Calu3 (cell line): Measurements from ENCODE around the gene SBF2. TPM values are rescaled to one million over a fixed set of nuclear protein-coding genes. Genes with fewer than 3 reads are reported as not detected.
A peak's percentile ranks its signal among the peaks of the same experiment; 100 is the strongest.

Source experiments
- BruUV-seq: library from RNA; stranded (reverse); fragments of 400-500 nt; replicated peaks from 2 replicates; lab custom pipeline; 2021; lab: Mats Ljungman, UMichigan
- CTCF ChIA-PET: fragments of 300-600 bp; sonication (Branson Sonifier 250); formaldehyde crosslinking; loops from one replicate; lab custom pipeline; 2022; ENCODE audit warnings: antibody characterized with exemption; lab: Charles Lee
- DNase-seq: peaks from one replicate; pipeline ENCODE4 v3.0.0; 2022
- H3K27ac Mint-ChIP-seq: one replicate; pipeline ENCODE4 v1.8.0; 2022; ENCODE audit warnings: mixed read lengths; ENCODE audit not compliant: unreplicated experiment
- H3K27me3 Mint-ChIP-seq: one replicate; pipeline ENCODE4 v1.8.0; 2022; ENCODE audit warnings: mixed read lengths; ENCODE audit not compliant: unreplicated experiment
- H3K36me3 Mint-ChIP-seq: one replicate; pipeline ENCODE4 v1.8.0; 2022; ENCODE audit warnings: mild to moderate bottlenecking, moderate library complexity, mixed read lengths; ENCODE audit not compliant: insufficient read depth, unreplicated experiment
- H3K4me1 Mint-ChIP-seq: one replicate; pipeline ENCODE4 v1.8.0; 2022; ENCODE audit warnings: mild to moderate bottlenecking, low read depth, mixed read lengths; ENCODE audit not compliant: unreplicated experiment
- H3K4me3 Mint-ChIP-seq: one replicate; pipeline ENCODE4 v1.8.0; 2022; ENCODE audit warnings: mild to moderate bottlenecking, low read depth, moderate library complexity, mixed read lengths; ENCODE audit not compliant: unreplicated experiment
- H3K9me3 Mint-ChIP-seq: one replicate; pipeline ENCODE4 v1.8.0; 2022; ENCODE audit warnings: low read depth, mixed read lengths; ENCODE audit not compliant: unreplicated experiment
- intact Hi-C: fragments of 100-400 bp; cut with micrococcal nuclease; formaldehyde crosslinking; loops from one replicate; pipeline ENCODE4 v1.10.0; 2022; ENCODE audit not compliant: unreplicated experiment
- total RNA-seq: library from RNA; stranded (reverse); gene quantifications from 2 replicates; pipeline ENCODE4 v1.2.3, GENCODE V29; 2022
- TF ChIP-seq, protein P1 (sequence below): fragments of 200-600 bp; IDR thresholded peaks from one replicate; pipeline ENCODE4 v1.8.0; 2022; ENCODE audit warnings: antibody characterized with exemption; ENCODE audit not compliant: unreplicated experiment

Gene SBF2
- total RNA-seq, 1 experiment from 2014 or later: 39.0 TPM

- Mint-ChIP-seq H3K36me3 (peaks cover 6% of the 10 kb centered on the region), H3K4me3 (no peak overlapping the region), H3K27me3 (peaks cover 8% of the 10 kb centered on the region), H3K4me1 (peaks cover 27% of the 10 kb centered on the region), H3K9me3 (no peaks in the 10 kb centered on the region), H3K27ac (no peak overlapping the region)
- TF ChIP-seq, protein P1, sequence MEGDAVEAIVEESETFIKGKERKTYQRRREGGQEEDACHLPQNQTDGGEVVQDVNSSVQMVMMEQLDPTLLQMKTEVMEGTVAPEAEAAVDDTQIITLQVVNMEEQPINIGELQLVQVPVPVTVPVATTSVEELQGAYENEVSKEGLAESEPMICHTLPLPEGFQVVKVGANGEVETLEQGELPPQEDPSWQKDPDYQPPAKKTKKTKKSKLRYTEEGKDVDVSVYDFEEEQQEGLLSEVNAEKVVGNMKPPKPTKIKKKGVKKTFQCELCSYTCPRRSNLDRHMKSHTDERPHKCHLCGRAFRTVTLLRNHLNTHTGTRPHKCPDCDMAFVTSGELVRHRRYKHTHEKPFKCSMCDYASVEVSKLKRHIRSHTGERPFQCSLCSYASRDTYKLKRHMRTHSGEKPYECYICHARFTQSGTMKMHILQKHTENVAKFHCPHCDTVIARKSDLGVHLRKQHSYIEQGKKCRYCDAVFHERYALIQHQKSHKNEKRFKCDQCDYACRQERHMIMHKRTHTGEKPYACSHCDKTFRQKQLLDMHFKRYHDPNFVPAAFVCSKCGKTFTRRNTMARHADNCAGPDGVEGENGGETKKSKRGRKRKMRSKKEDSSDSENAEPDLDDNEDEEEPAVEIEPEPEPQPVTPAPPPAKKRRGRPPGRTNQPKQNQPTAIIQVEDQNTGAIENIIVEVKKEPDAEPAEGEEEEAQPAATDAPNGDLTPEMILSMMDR: no peak
- DNase-seq: peak; percentile 45
- intact Hi-C loops: loop anchor here (5.0 to 10.0 kb wide), 3 partner anchors 41 to 701 kb away; no protein-coding TSS in a partner anchor
- CTCF ChIA-PET: interaction anchor here (0.6 to 1.4 kb wide), 2 partner anchors 34 to 40 kb away, joined by 4 to 5 read pairs; no protein-coding TSS in a partner anchor
- BruUV-seq: no TSS peak
Observed at GRCh38 chr11:10326012-10326964, 32.3 kb upstream of the SBF2 start.

DNA sequence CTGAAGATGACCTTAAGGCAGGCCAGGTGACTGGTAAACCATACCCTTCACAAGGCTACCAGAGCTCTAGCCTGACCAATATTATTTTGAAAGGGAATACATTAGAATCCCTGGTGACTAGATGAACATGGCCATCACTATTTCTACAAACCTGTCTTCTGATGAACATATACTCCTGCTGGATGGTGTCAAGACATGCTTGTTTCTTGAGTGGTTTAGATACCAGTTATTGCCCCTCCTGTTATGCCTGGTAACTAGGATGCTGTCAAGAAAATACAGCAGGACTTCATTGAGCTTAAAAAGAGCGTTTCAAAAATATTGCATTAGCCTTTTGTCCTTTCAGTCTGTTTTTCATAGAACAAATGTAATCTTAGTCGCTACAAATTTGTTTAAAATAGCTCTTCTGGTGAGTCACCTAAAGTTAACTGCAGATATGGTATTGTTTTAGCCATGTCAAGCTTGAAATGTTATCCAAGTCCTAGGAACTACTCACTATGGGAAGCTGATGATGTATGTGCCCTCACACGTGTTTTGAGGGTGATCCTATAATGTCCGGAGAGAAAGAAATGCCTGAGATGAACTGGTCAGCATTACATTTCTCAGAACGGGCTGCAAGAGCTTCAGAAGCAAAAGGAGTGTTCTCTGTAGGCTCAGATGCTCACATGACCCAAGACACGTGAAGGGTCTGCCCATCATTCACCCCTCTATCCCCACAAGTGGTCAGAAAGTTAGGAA, 31.4 kb upstream of the SBF2 start:
- intact Hi-C loops: loop anchor here (5.0 to 10.0 kb wide), 3 partner anchors 42 to 701 kb away; no protein-coding TSS in a partner anchor
- TF ChIP-seq, protein P1: no peak
- CTCF ChIA-PET: interaction anchor here (0.6 to 1.0 kb wide), 2 partner anchors 22 to 35 kb away, joined by 3 to 5 read pairs; no protein-coding TSS in a partner anchor
- H3K27me3 Mint-ChIP-seq: peaks cover 8% of the 10 kb centered on the region
- no peak overlapping the region for H3K4me3 Mint-ChIP-seq
- no peak overlapping the region for H3K27ac Mint-ChIP-seq
- H3K4me1 Mint-ChIP-seq: peaks cover 27% of the 10 kb centered on the region
- no peaks in the 10 kb centered on the region for H3K9me3 Mint-ChIP-seq
- DNase-seq: no peak
- no TSS peak for BruUV-seq
- H3K36me3 Mint-ChIP-seq: peaks cover 6% of the 10 kb centered on the region

GRCh38 chr11:10324474-10324873, 30.5 kb upstream of the SBF2 start:
- intact Hi-C loops: loop anchor here (5.0 to 10.0 kb wide), 4 partner anchors 117 to 700 kb away; no protein-coding TSS in a partner anchor

More at GRCh38 chr11:10324474-10324873, 30.5 kb upstream of the SBF2 start:
- peaks cover 27% of the 10 kb centered on the region for H3K4me1 Mint-ChIP-seq
- H3K36me3 Mint-ChIP-seq: peaks cover 6% of the 10 kb centered on the region
- H3K27ac Mint-ChIP-seq: no peak overlapping the region
- no peak for DNase-seq
- H3K4me3 Mint-ChIP-seq: no peak overlapping the region
- H3K27me3 Mint-ChIP-seq: peaks cover 8% of the 10 kb centered on the region
- CTCF ChIA-PET: interaction anchor here (1.0 kb wide), 1 partner anchor 21 kb away, joined by 3 read pairs; no protein-coding TSS in a partner anchor
- H3K9me3 Mint-ChIP-seq: no peaks in the 10 kb centered on the region
- TF ChIP-seq, protein P1: no peak
- no TSS peak for BruUV-seq
